T-helper 2 cell treated with Interferon-gamma antibody and Interleukin-4, amounts not matched to agents 5 μg/mL and 100 μg/mL, for 36 hours (primary cell): ENCODE data around the gene EEFSEC.
A peak's percentile ranks its signal among the peaks of the same experiment; 100 is the strongest.

Experiments
- DNase-seq: peaks from one replicate; pipeline ENCODE4 v3.0.0; 2021; ENCODE audit warnings: low spot score
- H3K27ac Mint-ChIP-seq: one replicate; pipeline ENCODE4 v1.8.0; 2021; ENCODE audit warnings: mild to moderate bottlenecking, mixed read lengths
- H3K27me3 Mint-ChIP-seq: one replicate; pipeline ENCODE4 v1.8.0; 2021; ENCODE audit warnings: low read depth, mixed read lengths
- H3K36me3 Mint-ChIP-seq: one replicate; pipeline ENCODE4 v1.8.0; 2021; ENCODE audit warnings: low read depth, mixed read lengths
- H3K4me1 Mint-ChIP-seq: one replicate; pipeline ENCODE4 v1.8.0; 2021; ENCODE audit warnings: low read depth, mixed read lengths
- H3K4me3 Mint-ChIP-seq: one replicate; pipeline ENCODE4 v1.8.0; 2022; ENCODE audit warnings: mild to moderate bottlenecking, moderate library complexity, mixed read lengths
- H3K9me3 Mint-ChIP-seq: one replicate; pipeline ENCODE4 v1.8.0; 2021; ENCODE audit warnings: mixed read lengths

Gene EEFSEC

DNA sequence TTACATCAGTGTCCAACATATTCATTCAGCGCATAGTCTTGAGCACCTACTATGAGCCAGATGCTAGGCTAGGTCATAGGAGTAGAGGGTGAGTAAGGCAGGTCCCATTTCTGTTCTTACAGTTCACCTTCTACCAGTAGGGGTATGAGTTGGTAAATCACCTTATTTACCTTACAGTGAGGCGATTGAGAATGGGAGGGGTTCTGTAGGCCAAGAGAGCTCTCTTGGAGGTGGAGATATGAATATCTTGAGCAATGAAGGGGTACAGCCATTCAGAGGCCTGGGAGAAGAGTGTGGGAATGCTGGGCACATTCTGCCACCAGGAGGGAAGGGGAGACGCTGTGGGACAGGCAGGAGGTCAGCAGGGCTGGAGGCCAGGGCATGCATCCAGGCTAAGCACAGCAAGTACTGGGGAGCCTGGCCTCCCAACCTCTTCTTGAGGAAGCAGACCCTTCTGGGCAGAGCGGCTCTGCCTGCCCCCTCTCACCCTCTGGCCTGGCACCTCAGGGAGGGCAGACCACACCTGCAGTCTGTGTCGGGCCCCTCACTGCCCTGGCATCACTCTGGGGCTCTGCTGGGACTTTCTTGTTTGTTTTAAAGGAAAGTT is 123.4 kb downstream of the EEFSEC start:
- no peak for DNase-seq
- Mint-ChIP-seq H3K27me3 (no peaks in the 10 kb centered on the region), H3K4me1 (no peaks in the 10 kb centered on the region), H3K27ac (no peak overlapping the region), H3K36me3 (no peaks in the 10 kb centered on the region), H3K4me3 (no peak overlapping the region), H3K9me3 (no peaks in the 10 kb centered on the region)

DNA sequence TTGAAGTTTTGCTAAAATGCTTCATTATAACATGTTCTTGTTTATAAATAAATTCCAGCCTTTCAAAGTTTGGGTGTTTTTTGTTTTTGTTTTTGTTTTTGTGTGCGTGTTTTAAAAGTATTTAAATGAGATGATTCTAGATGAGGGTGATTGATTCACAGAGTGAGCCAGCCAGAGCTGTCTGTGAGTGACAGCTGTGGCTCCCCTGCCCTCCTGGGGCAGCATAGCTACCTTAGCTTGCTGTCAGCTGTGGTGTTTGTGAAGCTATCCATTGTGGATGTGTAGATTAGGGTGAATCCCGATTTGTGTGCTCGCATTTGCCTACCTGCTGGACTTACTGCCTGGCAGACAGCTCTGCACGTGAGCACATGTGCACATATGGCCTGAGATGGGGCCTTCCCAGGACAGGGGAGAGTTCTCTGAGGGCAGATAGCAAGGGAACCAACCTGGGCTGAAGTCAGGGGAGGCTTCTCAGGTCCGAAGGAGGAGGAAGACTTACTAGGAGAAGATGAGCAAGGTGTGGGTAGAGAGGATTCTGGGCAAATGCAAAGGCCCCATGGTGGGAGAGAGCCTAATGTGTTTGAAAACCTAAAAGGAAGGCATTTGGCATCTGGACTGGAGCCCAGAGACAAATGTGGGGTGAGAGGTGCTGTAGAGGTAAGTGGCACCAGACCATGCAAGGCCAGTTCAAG is 124.2 kb downstream of the EEFSEC start:
- no peak for DNase-seq
- H3K36me3 Mint-ChIP-seq, result no peaks in the 10 kb centered on the region
- no peak overlapping the region for H3K4me3 Mint-ChIP-seq
- H3K27ac Mint-ChIP-seq, result no peak overlapping the region
- H3K9me3 Mint-ChIP-seq, result no peaks in the 10 kb centered on the region
- H3K4me1 Mint-ChIP-seq, result no peaks in the 10 kb centered on the region
- H3K27me3 Mint-ChIP-seq, result no peaks in the 10 kb centered on the region

DNA sequence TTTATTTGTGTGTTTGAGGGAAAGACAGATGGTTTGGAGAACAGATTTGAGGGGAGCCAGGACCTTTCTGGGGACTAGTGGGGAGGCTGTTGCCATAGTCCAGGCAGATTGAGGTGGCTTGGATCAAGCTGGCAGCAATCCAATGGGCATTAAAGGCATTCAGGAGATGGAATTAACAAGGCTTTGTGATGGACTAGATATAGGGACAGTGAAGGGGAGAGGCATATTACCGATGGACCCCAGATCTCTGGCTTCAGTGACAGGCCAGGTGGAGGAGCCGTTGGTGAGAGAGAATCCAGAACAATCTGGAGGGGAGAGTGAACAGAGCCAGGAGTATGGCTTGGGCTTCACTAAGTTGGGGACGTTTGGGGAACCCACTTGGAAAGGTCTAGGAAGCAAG is 124.8 kb downstream of the EEFSEC start:
- H3K27ac Mint-ChIP-seq, result no peak overlapping the region
- no peak for DNase-seq
- H3K4me3 Mint-ChIP-seq, result no peak overlapping the region
- H3K27me3 Mint-ChIP-seq, result no peaks in the 10 kb centered on the region
- no peaks in the 10 kb centered on the region for H3K9me3 Mint-ChIP-seq
- H3K36me3 Mint-ChIP-seq, result no peaks in the 10 kb centered on the region
- H3K4me1 Mint-ChIP-seq, result no peaks in the 10 kb centered on the region

DNA sequence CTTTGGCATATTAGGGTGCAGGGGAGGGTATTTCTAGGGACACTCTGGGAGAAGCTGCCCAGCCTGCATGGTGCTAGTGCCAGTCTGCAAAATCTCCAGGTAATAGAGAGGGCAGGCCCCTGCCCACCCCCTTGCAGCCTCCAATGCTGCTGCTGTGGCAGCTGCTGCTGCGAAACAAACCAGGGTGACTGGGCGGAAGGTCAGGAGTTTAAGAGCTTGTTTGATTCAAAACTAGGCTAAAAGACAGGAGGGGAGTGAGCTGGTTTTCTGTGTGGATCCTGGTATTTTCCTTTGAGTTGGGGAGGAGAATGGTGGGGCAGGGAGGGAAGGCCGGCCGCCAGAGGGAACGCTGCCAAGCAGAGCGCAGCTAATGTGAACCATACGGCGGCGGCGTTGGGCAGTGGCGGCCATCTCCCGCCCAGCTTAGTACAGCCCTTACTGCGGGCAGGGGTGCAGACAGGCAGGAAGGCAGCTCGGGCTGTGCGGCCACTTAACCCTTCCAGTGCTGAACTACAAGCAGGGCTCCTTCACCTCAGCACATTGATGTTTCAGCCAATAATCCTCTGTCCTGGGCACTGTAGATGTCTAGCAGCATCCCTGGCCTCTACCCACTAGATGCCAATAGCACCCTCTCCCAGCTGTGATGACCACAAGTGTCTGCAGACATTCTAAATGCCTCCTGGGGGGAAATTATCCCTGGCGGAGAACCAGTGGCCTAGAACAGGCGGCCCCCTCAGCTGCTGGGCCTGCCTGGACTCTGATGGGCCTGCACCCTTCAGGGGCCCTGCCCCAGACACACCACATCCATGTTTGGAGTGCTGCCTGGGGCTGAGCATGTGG is 125.7 kb downstream of the EEFSEC start:
- no peak for DNase-seq
- H3K27me3 Mint-ChIP-seq, result no peaks in the 10 kb centered on the region
- H3K36me3 Mint-ChIP-seq, result no peaks in the 10 kb centered on the region
- H3K4me3 Mint-ChIP-seq, result no peak overlapping the region
- no peaks in the 10 kb centered on the region for H3K4me1 Mint-ChIP-seq
- no peaks in the 10 kb centered on the region for H3K9me3 Mint-ChIP-seq
- H3K27ac Mint-ChIP-seq, result no peak overlapping the region

DNA sequence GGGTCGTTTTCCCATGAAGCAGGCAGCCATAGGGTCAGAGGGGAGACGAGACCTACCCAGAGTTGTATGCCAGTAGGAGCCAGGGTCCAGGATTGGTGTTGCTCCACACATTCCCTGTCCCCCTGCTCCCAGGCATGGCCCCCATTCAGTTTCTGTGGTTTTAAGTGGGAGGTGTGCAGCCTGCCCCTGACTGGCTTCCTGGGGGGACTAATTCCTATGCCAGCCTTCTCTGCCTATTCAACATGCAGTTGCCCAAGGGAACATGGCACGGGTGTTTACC is 126.3 kb downstream of the EEFSEC start:
- DNase-seq, result no peak
- H3K4me3 Mint-ChIP-seq, result no peak overlapping the region
- no peaks in the 10 kb centered on the region for H3K9me3 Mint-ChIP-seq
- H3K36me3 Mint-ChIP-seq, result no peaks in the 10 kb centered on the region
- no peaks in the 10 kb centered on the region for H3K27me3 Mint-ChIP-seq
- no peaks in the 10 kb centered on the region for H3K4me1 Mint-ChIP-seq
- no peak overlapping the region for H3K27ac Mint-ChIP-seq

DNA sequence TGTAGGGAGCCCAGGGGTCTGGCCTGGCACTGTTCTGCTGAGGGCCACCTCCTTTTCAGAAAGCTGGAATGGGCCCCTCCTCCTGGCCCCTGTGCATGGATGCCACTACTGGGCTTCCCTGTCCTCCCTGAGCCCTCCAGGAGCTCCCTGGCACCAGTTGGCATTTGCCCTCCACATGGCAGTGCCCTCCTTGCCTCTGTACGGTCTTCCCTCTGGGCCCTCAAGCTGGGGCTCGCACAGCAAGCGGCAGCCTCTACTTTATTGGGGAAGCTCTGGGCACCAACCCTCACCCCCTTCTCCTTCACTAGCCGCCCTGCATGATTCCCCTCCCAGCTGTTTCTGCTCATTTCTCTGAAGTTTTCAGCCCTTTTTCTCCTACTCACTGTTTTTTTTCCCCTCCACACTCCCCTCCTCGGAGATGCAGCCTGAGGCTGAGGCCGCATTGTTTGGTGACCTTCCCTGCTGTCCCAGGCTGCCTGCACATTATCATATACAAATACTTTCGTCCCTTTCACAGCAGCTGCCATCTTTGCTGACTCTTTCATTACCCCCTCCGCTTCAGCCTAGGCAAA is 127.3 kb downstream of the EEFSEC start:
- H3K27ac Mint-ChIP-seq, result no peak overlapping the region
- H3K4me3 Mint-ChIP-seq, result no peak overlapping the region

DNA sequence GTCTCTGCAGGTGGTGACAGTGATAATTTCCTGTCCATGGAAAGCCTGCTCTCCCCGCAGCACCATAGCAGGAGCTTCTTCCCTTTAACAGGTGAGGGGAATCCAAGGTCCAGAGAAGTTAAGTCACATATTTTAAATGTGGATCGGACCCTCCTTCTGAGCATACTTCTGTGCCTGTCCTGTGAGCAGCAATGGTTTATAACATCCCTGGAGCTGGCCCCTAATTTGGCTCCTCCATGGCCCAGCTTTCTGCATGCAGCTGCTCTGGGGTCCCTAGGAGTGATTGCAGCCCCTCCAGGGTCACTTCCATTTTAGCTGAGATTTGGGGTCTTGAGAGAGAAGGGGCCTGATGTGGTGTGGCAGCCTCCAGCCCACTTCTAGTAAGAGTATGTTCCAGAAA is 127.8 kb downstream of the EEFSEC start:
- Mint-ChIP-seq H3K9me3 (no peaks in the 10 kb centered on the region), H3K27ac (no peak overlapping the region), H3K4me3 (no peak overlapping the region), H3K27me3 (no peaks in the 10 kb centered on the region), H3K36me3 (no peaks in the 10 kb centered on the region), H3K4me1 (no peaks in the 10 kb centered on the region)
- no peak for DNase-seq

More for the DNA sequence above, 127.3 kb downstream of the EEFSEC start:
- DNase-seq, result no peak
- H3K9me3 Mint-ChIP-seq, result no peaks in the 10 kb centered on the region
- H3K4me1 Mint-ChIP-seq, result no peaks in the 10 kb centered on the region
- no peaks in the 10 kb centered on the region for H3K27me3 Mint-ChIP-seq
- no peaks in the 10 kb centered on the region for H3K36me3 Mint-ChIP-seq

DNA sequence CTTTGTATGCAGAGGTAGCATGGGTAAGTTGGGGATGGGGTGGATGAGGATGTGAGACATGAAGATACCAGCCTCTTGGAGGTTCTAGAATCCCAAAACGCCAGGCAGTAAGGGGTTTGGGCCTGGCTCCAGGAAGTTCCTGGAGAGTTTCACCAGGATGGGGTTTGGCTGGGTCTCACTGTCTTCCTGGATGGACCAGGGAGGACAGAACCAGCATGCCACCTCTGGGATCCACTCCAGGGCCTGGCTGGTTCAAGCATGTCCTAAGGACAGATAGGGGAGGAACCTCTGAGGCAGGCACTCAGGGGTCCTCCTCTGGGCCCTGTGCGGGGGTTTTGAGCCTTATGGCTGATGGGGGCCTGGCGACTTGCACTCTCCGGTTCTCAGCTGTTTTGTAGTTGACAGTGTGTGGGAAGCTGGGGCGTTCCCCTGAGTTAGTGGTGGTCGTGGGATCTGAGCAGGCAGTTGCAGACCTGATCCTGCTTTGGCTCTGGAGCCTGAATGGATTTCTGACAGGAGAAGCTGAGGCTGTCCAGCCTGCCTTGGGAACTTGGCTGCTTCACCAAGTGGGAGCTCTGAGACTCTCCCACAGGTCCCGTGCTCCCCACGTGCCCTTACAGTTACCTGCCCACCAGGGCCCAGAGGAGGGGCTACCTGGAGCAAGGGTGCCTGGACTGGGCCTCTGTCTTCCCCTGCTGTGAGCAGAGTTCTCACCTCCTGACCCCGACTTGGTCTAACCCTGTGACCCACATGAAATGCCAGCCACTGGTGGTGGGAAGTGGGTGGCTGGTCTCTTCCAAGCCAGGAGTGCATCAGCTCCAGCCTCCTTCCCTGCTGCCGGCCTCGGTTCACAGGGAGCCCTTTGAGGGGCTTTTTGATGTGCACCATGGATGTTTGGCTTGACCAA is 128.4 kb downstream of the EEFSEC start:
- no peaks in the 10 kb centered on the region for H3K27me3 Mint-ChIP-seq
- H3K4me3 Mint-ChIP-seq, result no peak overlapping the region
- no peak overlapping the region for H3K27ac Mint-ChIP-seq
- H3K36me3 Mint-ChIP-seq, result no peaks in the 10 kb centered on the region
- no peak for DNase-seq
- H3K9me3 Mint-ChIP-seq, result no peaks in the 10 kb centered on the region
- H3K4me1 Mint-ChIP-seq, result no peaks in the 10 kb centered on the region

DNA sequence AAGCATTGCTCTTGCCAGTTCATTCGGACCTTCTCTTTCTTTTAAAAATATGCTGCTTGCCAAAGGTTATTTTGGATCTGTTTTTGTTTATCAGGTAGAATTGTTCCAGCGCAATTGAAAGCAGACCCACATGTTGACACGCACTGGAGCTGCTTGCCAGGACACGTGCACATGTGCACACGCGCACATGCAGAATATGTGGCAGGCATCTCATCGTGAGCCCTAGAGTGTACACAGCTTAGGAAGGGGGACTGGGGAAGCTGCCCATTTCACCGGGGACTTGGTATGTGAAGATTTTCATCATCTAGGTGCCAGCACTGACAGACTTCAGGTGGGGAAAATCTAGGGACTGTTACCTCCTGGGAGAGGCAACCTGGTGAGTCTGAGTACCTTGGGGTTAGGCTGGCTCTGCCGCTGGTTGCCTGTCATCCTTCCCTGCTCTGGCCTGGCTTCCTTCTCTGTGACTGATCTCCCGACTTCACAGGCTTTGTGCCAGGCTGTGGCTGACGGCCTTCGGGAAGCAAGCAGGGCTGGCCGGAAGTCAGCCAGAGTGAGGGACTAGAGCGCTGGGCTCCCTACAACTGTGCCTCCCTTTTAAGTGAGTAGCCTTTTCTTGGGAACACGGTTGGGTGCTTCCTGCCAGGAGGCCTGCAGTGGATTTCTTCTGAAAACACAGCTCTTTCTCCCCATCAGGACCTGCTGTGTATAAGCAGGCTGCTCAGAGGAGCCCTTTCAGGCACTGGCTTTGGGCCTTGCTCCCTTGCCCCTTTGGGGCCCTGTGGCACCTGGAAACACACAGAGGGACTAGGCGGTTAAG is 129.3 kb downstream of the EEFSEC start:
- H3K9me3 Mint-ChIP-seq, result no peaks in the 10 kb centered on the region
- H3K27me3 Mint-ChIP-seq, result no peaks in the 10 kb centered on the region
- no peak for DNase-seq
- H3K4me1 Mint-ChIP-seq, result no peaks in the 10 kb centered on the region
- H3K27ac Mint-ChIP-seq, result no peak overlapping the region
- H3K36me3 Mint-ChIP-seq, result no peaks in the 10 kb centered on the region
- no peak overlapping the region for H3K4me3 Mint-ChIP-seq

DNA sequence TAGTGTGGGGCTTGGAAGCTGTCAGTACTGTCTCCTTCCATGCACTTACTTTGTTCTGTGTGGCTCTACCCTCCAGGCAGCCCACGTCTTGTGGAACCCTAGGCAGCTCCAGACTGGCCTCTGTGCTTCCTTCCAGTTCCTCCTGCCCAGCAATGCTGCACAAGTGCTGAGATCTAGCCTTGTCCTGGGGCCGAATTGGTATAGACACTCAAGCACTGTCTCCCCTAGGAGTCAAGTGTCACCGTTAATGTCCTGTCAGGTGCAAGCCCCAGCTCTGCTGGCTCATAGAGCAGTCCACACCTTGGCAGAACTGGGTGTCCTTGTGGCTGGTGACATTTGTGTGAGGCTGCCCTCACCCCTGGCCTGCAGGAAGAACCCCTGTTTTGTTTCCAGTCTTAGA is 130.1 kb downstream of the EEFSEC start:
- no peak for DNase-seq
- no peaks in the 10 kb centered on the region for H3K4me1 Mint-ChIP-seq
- H3K27ac Mint-ChIP-seq, result no peak overlapping the region
- no peaks in the 10 kb centered on the region for H3K27me3 Mint-ChIP-seq
- no peaks in the 10 kb centered on the region for H3K9me3 Mint-ChIP-seq
- no peaks in the 10 kb centered on the region for H3K36me3 Mint-ChIP-seq
- no peak overlapping the region for H3K4me3 Mint-ChIP-seq

DNA sequence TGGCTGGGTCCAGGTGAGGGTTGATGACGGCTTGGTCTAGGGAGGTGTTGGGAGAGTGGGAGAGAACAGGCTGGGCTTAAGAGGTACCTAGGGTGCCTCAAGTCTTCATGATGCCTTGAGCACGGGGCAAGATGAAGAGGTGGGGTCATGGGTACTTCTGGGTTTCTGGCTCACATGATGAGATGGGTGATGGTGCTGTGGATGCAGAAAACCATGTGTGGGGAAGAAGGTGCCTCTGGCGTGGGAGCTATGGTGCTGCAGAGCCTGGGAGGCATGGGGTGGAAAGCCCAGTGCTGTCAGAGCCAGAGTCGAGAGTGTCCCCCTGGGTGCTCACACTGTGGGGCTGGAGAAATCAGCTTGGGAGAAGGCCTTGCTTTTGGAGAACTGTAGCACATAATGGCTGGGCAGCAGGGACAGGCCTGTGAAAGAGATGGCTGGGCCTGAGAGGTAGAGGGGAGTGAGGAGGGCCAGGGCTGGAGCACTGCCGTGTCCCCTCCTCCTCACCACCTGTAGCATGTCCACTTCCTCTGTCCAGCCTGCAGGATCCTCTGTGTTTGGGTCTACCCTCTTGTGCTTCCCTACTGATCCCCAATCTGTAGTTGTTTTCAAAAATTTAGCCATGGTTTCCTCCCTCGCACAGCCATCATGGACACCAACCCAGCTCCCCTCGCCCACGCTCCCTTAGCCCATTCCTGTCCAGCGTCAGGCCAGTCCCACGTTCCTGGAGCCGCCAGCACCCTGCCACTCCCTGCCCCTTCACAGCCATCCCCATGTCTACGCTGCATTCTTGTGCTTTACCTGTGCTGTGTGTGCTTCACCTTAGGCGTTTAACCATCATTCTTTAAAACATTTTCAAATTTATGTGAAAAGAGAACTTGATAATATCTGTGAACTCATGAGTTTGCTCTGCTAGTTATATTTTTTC is 132.0 kb downstream of the EEFSEC start:
- DNase-seq, result peak; percentile 0

DNA sequence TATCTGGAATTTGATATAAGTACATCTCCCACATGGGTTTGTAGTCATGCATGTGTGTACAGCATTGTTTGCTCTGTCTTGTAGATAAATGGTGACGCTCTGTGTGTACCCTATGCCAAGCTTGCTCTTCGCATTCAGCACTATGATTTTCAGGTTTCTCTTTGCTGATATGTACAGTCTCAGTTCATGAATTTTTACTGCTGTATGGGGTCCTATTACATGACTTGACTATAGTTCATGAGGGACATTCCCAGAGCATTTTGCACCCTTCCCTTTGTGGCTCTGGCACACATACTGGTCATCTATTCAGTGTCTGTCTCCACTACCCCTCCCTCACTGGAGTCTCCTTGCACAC is 132.7 kb downstream of the EEFSEC start:
- no peaks in the 10 kb centered on the region for H3K27me3 Mint-ChIP-seq
- no peak for DNase-seq
- H3K4me3 Mint-ChIP-seq, result no peak overlapping the region
- no peaks in the 10 kb centered on the region for H3K4me1 Mint-ChIP-seq
- H3K36me3 Mint-ChIP-seq, result peaks cover 7% of the 10 kb centered on the region
- H3K9me3 Mint-ChIP-seq, result peaks cover 8% of the 10 kb centered on the region
- no peak overlapping the region for H3K27ac Mint-ChIP-seq

More for the DNA sequence above, 132.0 kb downstream of the EEFSEC start:
- H3K9me3 Mint-ChIP-seq, result peaks cover 6% of the 10 kb centered on the region
- no peak overlapping the region for H3K4me3 Mint-ChIP-seq
- H3K27ac Mint-ChIP-seq, result no peak overlapping the region
- no peaks in the 10 kb centered on the region for H3K4me1 Mint-ChIP-seq
- peaks cover 4% of the 10 kb centered on the region for H3K36me3 Mint-ChIP-seq
- no peaks in the 10 kb centered on the region for H3K27me3 Mint-ChIP-seq
